ENCODE data around the gene SH3BGRL2.

DNA sequence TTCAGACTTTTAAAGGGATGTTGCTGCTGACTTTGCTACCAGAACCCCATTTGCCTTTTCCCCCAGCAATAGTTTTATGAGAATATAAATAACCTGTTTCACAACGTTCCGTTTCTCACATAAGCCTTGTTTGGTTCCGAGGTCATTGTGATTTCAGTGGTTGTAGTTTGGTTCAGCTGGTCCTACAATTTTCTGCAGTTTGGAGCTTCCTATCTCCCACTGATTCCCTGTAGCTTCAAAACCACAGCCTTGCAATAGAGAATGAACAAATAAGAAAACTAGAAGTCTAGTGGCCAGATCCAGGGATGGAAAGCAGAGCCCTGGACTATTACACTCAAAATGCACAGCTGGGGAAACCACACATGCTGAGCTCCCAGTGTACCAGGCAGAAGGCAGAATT lies 24.1 kb upstream of the SH3BGRL2 start:
- TF ChIP-seq, protein P1, sequence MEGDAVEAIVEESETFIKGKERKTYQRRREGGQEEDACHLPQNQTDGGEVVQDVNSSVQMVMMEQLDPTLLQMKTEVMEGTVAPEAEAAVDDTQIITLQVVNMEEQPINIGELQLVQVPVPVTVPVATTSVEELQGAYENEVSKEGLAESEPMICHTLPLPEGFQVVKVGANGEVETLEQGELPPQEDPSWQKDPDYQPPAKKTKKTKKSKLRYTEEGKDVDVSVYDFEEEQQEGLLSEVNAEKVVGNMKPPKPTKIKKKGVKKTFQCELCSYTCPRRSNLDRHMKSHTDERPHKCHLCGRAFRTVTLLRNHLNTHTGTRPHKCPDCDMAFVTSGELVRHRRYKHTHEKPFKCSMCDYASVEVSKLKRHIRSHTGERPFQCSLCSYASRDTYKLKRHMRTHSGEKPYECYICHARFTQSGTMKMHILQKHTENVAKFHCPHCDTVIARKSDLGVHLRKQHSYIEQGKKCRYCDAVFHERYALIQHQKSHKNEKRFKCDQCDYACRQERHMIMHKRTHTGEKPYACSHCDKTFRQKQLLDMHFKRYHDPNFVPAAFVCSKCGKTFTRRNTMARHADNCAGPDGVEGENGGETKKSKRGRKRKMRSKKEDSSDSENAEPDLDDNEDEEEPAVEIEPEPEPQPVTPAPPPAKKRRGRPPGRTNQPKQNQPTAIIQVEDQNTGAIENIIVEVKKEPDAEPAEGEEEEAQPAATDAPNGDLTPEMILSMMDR (IDR thresholded peaks at IDR 0.05) = no peak
- no peak for TF ChIP-seq EZH2 (IDR thresholded peaks at IDR 0.05)
